ENCODE data around the gene SGO2. TPM values are rescaled to one million over a fixed set of nuclear protein-coding genes. Genes with fewer than 3 reads are reported as not detected.

SGO2 gene
- total and polyA plus RNA-seq, 2 of the 13 experiments (the other 11 are each of a cell fraction or from before 2014, with no cell fraction given), result 5.1 to 16.2 TPM

DNA sequence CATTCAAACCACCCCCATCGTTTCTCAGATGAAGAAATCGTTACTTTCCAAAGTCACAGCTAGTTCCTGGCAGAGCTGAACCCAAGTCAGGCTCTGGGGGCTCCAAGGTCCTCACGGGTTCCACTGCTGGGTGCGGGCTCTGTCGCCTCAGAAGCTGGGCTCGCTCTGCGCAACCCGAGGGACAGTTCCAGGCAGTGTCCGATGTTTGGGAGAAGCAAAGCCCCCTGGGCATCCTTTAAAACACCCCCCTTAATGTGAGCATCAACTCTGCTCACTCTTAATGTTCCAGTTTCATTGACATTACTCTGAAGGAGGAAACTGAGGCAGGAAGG is 60.6 kb downstream of the SGO2 start:
- Histone ChIP-seq H3K4me1 (ENCODE audit: insufficient read depth, low read length) (peaks cover 38% of the 10 kb centered on the region), H3K27ac (ENCODE audit: extremely low read length, insufficient read depth, low read length) (peak overlapping the region; percentile 39), H4K20me1 (ENCODE audit: insufficient read depth, low read length) (no peaks in the 10 kb centered on the region), H3K4me2 (ENCODE audit: low read depth, low read length) (peak overlapping the region; percentile 97), H3K36me3 (replicated peaks in 1 of 2; ENCODE audit: control insufficient read depth in 1 of 2, insufficient read depth in 2 of 2, low read length in 2 of 2) (no peaks in the 10 kb centered on the region), H3K4me3 (replicated peaks in 1 of 3; ENCODE audit: insufficient read depth in 1 of 3, low read depth in 2 of 3, low read length in 3 of 3) (peak overlapping the region in 2 of 3 experiments; percentile 57 to 76; a peak in 3 of 6 replicates), H3K79me2 (ENCODE audit: insufficient read depth, low read length) (no peaks in the 10 kb centered on the region), H3K27me3 (ENCODE audit: control insufficient read depth in 1 of 2, insufficient read depth in 2 of 2, low read length in 2 of 2) (no peaks in the 10 kb centered on the region; a peak in 1 of 5 replicates), H2AFZ (ENCODE audit: low read length) (peak overlapping the region; percentile 73), H3K9me3 (ENCODE audit: low read length) (no peaks in the 10 kb centered on the region), H3K9ac (ENCODE audit: insufficient read depth, low read depth, low read length) (peak overlapping the region; percentile 46)
- CTCF ChIA-PET (ENCODE audit: low intra/inter-chr PET ratio, low total read pairs), result interaction anchor here (2.1 kb wide), 1 partner anchor 116 kb away, joined by 7 read pairs; no protein-coding TSS in a partner anchor
- no peak for DNase-seq (ENCODE audit: low spot score)
- WGBS (ENCODE audit: low lambda C conversion rate), result 81% methylated on average over 7 of the region's 9 CpGs
- no peak; the same call in 2 of the 3 replicates for ATAC-seq
- in situ Hi-C loops (cut with HindIII; ENCODE audit: extremely low pct_ligation_motif_present, low pct_unique_long_range_greater_than_20kb) (loop anchor here (5.0 kb wide), 1 partner anchor 71 kb away; no protein-coding TSS in a partner anchor), intact Hi-C loops (cut with micrococcal nuclease; ENCODE audit: unreplicated experiment) (loop anchor here (1.0 to 5.0 kb wide), 3 partner anchors 8 to 41 kb away; no protein-coding TSS in a partner anchor)
- no peak for TF ChIP-seq KDM5B (CRISPR knock-in tag; IDR thresholded peaks at IDR 0.05; ENCODE audit: borderline replicate concordance)
- TF ChIP-seq, protein P1, sequence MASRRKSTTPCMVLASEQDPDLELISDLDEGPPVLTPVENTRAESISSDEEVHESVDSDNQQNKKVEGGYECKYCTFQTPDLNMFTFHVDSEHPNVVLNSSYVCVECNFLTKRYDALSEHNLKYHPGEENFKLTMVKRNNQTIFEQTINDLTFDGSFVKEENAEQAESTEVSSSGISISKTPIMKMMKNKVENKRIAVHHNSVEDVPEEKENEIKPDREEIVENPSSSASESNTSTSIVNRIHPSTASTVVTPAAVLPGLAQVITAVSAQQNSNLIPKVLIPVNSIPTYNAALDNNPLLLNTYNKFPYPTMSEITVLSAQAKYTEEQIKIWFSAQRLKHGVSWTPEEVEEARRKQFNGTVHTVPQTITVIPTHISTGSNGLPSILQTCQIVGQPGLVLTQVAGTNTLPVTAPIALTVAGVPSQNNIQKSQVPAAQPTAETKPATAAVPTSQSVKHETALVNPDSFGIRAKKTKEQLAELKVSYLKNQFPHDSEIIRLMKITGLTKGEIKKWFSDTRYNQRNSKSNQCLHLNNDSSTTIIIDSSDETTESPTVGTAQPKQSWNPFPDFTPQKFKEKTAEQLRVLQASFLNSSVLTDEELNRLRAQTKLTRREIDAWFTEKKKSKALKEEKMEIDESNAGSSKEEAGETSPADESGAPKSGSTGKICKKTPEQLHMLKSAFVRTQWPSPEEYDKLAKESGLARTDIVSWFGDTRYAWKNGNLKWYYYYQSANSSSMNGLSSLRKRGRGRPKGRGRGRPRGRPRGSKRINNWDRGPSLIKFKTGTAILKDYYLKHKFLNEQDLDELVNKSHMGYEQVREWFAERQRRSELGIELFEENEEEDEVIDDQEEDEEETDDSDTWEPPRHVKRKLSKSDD (CRISPR knock-in tag; IDR thresholded peaks at IDR 0.05; ENCODE audit: low read depth), result peak; percentile 28; the same call in 1 of the 2 replicates
- 0 out of 2 replicates have a peak, but pooled peaks have one; percentile 23 for TF ChIP-seq ZNF605 (CRISPR knock-in tag; IDR thresholded peaks at IDR 0.05)
- TF ChIP-seq, protein P2, sequence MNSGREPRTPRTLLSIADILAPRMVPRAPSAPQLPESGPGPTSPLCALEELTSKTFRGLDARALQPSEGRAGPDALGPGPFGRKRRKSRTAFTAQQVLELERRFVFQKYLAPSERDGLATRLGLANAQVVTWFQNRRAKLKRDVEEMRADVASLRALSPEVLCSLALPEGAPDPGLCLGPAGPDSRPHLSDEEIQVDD (CRISPR knock-in tag; IDR thresholded peaks at IDR 0.05; ENCODE audit: borderline replicate concordance), result 0 out of 2 replicates have a peak, but pooled peaks have one; percentile 39
- 0 out of 2 replicates have a peak, but pooled peaks have one; percentile 3 for TF ChIP-seq ZMYM2 (CRISPR knock-in tag; IDR thresholded peaks at IDR 0.05)
- no peak for TF ChIP-seq ZNF660 (CRISPR knock-in tag; IDR thresholded peaks at IDR 0.05; ENCODE audit: borderline replicate concordance, low read depth)
- TF ChIP-seq, protein P3, sequence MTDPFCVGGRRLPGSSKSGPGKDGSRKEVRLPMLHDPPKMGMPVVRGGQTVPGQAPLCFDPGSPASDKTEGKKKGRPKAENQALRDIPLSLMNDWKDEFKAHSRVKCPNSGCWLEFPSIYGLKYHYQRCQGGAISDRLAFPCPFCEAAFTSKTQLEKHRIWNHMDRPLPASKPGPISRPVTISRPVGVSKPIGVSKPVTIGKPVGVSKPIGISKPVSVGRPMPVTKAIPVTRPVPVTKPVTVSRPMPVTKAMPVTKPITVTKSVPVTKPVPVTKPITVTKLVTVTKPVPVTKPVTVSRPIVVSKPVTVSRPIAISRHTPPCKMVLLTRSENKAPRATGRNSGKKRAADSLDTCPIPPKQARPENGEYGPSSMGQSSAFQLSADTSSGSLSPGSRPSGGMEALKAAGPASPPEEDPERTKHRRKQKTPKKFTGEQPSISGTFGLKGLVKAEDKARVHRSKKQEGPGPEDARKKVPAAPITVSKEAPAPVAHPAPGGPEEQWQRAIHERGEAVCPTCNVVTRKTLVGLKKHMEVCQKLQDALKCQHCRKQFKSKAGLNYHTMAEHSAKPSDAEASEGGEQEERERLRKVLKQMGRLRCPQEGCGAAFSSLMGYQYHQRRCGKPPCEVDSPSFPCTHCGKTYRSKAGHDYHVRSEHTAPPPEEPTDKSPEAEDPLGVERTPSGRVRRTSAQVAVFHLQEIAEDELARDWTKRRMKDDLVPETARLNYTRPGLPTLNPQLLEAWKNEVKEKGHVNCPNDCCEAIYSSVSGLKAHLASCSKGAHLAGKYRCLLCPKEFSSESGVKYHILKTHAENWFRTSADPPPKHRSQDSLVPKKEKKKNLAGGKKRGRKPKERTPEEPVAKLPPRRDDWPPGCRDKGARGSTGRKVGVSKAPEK (CRISPR knock-in tag; IDR thresholded peaks at IDR 0.05; ENCODE audit: borderline replicate concordance), result peak; percentile 83; the same call in 1 of the 2 replicates
- no peak for FAIRE-seq
- POLR2A ChIA-PET, result interaction anchor here (1.0 to 4.6 kb wide), 13 partner anchors 9 to 303 kb away, joined by 3 to 73 read pairs (median 9); partner anchors contain the start of genes CLK1, NIF3L1 and PPIL3
- BruUV-seq (replicated peaks), result no TSS peak

Data from HepG2 (cell line).